ENCODE data around the gene ZNF415.

DNA sequence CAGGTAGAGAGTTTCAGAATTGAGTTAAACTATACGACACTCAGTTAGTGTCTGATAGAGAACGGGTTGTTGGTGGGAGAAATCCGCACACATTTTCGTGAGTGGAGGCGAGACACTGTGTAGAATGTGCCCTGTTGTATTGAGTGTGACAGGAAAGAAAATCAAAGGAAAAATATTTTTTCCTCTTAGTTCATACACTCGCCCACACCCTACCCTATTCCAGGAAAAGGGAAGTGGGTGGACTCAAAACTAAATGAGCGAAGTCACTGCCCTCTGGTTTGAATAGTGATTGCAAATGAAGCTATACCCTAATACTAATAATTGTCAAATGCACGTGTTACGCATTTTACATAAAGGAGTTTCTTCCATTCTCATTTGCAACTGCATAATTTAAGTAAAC lies 24.1 kb upstream of the ZNF415 start:
- TF ChIP-seq YY1 (IDR thresholded peaks at IDR 0.05; ENCODE audit: insufficient read depth, insufficient read length): no peak
- TF ChIP-seq SUZ12 (IDR thresholded peaks at IDR 0.05; ENCODE audit: extremely low read depth, insufficient read depth, insufficient read length): no peak
